ENCODE results near the gene NCOA5. TPM values are rescaled to one million over a fixed set of nuclear protein-coding genes. Genes with fewer than 3 reads are reported as not detected.

Gene NCOA5
- total RNA-seq, 1 donor from 2014 or later: 16.5 TPM

DNA sequence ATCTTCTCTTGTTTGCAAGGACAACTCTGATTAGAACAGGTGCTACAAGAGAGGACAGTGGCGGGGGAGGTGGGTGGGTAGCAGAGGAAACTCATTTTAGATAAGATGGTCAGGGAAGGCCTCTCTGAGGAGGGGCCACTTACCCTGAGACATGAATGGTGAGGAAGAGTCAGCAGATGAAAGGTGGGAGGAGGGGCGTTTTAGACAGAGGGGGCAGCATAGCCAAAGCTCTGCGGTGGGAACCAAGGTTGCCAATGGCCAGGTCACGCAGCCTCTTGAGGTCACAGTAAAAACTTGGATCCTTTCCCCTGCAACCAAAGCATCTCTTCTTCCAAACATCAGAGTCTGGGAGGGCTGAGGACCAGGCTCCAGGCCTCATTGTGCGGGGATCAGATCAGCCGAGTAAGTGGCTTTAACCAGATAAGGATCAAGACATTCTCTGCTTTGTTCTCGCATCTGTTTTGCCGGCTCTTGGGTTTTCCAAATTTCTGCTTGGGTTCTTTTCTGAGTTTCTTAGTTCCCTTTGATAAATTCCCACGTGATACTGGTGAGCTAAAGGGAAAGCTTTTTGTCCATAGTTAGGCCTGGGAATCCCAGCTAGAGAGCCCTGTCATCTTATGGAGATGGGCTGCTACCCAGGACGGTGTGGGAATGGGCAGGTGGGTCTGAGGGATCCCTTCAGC, 22.8 kb upstream of the NCOA5 start:
- DNase-seq: no peak
- TF ChIP-seq, protein P1, sequence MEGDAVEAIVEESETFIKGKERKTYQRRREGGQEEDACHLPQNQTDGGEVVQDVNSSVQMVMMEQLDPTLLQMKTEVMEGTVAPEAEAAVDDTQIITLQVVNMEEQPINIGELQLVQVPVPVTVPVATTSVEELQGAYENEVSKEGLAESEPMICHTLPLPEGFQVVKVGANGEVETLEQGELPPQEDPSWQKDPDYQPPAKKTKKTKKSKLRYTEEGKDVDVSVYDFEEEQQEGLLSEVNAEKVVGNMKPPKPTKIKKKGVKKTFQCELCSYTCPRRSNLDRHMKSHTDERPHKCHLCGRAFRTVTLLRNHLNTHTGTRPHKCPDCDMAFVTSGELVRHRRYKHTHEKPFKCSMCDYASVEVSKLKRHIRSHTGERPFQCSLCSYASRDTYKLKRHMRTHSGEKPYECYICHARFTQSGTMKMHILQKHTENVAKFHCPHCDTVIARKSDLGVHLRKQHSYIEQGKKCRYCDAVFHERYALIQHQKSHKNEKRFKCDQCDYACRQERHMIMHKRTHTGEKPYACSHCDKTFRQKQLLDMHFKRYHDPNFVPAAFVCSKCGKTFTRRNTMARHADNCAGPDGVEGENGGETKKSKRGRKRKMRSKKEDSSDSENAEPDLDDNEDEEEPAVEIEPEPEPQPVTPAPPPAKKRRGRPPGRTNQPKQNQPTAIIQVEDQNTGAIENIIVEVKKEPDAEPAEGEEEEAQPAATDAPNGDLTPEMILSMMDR (IDR thresholded peaks at IDR 0.05; ENCODE audit: borderline replicate concordance): no peak
- intact Hi-C loops (cut with micrococcal nuclease): no loop called here
- peaks cover 40% of the 10 kb centered on the region for H3K27me3 ChIP-seq (ENCODE audit: low read depth)
- no peak overlapping the region for H3K27ac ChIP-seq (replicated peaks)
- no peaks in the 10 kb centered on the region for H3K9me3 ChIP-seq (replicated peaks)
- H3K36me3 ChIP-seq: no peaks in the 10 kb centered on the region
- H3K4me3 ChIP-seq: no peak overlapping the region
- peaks cover 6% of the 10 kb centered on the region for H3K4me1 ChIP-seq

- intact Hi-C loops (cut with micrococcal nuclease): no loop called here
- TF ChIP-seq, protein P1 (IDR thresholded peaks at IDR 0.05; ENCODE audit: borderline replicate concordance): no peak
- H3K4me1 ChIP-seq: no peaks in the 10 kb centered on the region
- no peak overlapping the region for H3K27ac ChIP-seq (replicated peaks)
- H3K36me3 ChIP-seq: no peaks in the 10 kb centered on the region
- no peak overlapping the region for H3K4me3 ChIP-seq
- H3K9me3 ChIP-seq (replicated peaks): no peaks in the 10 kb centered on the region
- peaks cover 47% of the 10 kb centered on the region for H3K27me3 ChIP-seq (ENCODE audit: low read depth)
- DNase-seq: no peak
Observed at GRCh38 chr20:46111836-46112212, 22.1 kb upstream of the NCOA5 start.

DNA sequence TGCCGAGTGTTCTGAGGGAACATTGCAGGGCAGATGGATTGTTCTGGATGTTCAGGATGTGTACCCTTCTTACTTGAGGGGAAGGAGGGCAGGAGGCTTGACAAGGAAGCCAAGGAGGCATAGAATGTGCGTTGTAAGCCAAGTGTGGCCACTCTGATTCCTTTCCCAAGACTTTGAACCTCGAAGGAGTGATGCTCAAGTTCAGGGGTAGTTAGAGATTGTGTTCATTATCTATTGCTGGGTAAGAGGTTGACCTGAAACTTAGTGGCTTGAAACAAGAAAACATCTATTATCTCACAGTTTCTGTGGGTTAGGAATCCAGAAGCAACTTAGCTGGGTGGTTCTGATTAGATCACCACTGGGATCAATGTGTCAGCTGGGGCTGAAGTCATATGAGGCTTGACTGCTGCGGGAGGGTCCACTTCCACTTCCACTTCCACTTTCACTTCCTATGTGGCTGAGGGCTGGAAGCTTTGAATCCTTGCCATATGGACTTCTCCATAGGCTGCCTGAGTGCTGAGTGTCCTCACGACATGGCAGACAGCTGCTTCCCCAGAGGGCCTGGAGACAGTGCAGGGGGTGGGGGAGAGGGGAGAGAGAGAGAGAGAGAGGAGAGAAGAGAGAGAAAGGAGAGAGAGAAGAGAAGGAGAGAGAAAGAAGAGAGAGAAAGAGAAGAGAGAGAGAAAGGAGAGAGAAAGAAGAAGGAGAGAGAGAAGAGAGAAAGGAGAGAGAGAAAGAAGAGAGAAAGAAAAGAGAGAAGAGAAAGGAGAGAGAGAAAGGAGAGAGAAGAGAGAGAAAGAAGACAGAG, 21.5 kb upstream of the NCOA5 start:
- H3K36me3 ChIP-seq: no peaks in the 10 kb centered on the region
- intact Hi-C loops (cut with micrococcal nuclease): no loop called here
- no peak overlapping the region for H3K4me3 ChIP-seq
- H3K27ac ChIP-seq (replicated peaks): no peak overlapping the region
- TF ChIP-seq, protein P1 (IDR thresholded peaks at IDR 0.05; ENCODE audit: borderline replicate concordance): no peak
- peaks cover 53% of the 10 kb centered on the region for H3K27me3 ChIP-seq (ENCODE audit: low read depth)
- DNase-seq: no peak
- no peaks in the 10 kb centered on the region for H3K9me3 ChIP-seq (replicated peaks)
- no peaks in the 10 kb centered on the region for H3K4me1 ChIP-seq

GRCh38 chr20:46108976-46109375, 19.2 kb upstream of the NCOA5 start:
- H3K27me3 ChIP-seq (ENCODE audit: low read depth): peaks cover 75% of the 10 kb centered on the region
- no peak for DNase-seq
- no peak overlapping the region for H3K27ac ChIP-seq (replicated peaks)
- TF ChIP-seq, protein P1 (IDR thresholded peaks at IDR 0.05; ENCODE audit: borderline replicate concordance): no peak
- no peaks in the 10 kb centered on the region for H3K4me1 ChIP-seq
- no peak overlapping the region for H3K4me3 ChIP-seq
- no peaks in the 10 kb centered on the region for H3K36me3 ChIP-seq
- H3K9me3 ChIP-seq (replicated peaks): no peaks in the 10 kb centered on the region
- intact Hi-C loops (cut with micrococcal nuclease): no loop called here

DNA sequence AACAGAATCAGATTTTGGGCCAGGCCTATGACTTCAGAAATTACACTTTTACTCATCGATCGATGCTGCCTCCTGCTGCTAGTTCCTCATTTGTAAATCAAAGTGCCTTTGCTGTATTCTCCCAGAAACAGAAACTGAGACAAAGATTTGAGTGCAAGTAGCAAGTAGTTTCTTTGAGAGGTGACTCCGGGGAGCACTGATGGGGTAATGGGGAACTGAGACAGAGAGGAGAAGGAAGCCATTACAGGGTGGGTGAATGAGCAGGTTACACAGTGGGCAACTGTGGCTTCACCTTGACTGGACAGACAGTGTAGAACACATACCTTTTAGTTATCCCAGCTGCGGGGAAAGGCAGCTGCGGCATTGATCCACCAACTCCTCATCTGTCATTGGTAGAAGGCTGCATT, 18.7 kb upstream of the NCOA5 start:
- H3K27ac ChIP-seq (replicated peaks): no peak overlapping the region
- DNase-seq: no peak
- peaks cover 80% of the 10 kb centered on the region for H3K27me3 ChIP-seq (ENCODE audit: low read depth)
- H3K36me3 ChIP-seq: no peaks in the 10 kb centered on the region
- intact Hi-C loops (cut with micrococcal nuclease): no loop called here
- H3K4me1 ChIP-seq: no peaks in the 10 kb centered on the region
- no peaks in the 10 kb centered on the region for H3K9me3 ChIP-seq (replicated peaks)
- no peak overlapping the region for H3K4me3 ChIP-seq
- TF ChIP-seq, protein P1 (IDR thresholded peaks at IDR 0.05; ENCODE audit: borderline replicate concordance): no peak
